GM19438 (cell line): ENCODE results near the gene MYO18B.

Source experiments
- ATAC-seq: cut with Tn5 transposase; IDR thresholded peaks from one replicate; pipeline ENCODE4 v1.9.1; 2021; ENCODE audit warnings: low read depth; ENCODE audit not compliant: unreplicated experiment

MYO18B gene

GRCh38 chr22:25843660-25844405, 101.8 kb downstream of the MYO18B start:
- no peak for ATAC-seq

GRCh38 chr22:25844601-25845000, 102.6 kb downstream of the MYO18B start:
- ATAC-seq = no peak

- no peak for ATAC-seq
Measured at GRCh38 chr22:25845985-25846745, 104.2 kb downstream of the MYO18B start.

GRCh38 chr22:25847451-25847850, 105.5 kb downstream of the MYO18B start:
- ATAC-seq = no peak

- ATAC-seq = no peak
Measured at GRCh38 chr22:25848954-25849353, 107.0 kb downstream of the MYO18B start.

GRCh38 chr22:25849522-25849921, 107.5 kb downstream of the MYO18B start:
- no peak for ATAC-seq

GRCh38 chr22:25852223-25852622, 110.2 kb downstream of the MYO18B start:
- no peak for ATAC-seq

- ATAC-seq = no peak
Measured at GRCh38 chr22:25853078-25853477, 111.1 kb downstream of the MYO18B start.

- no peak for ATAC-seq
Measured at GRCh38 chr22:25853501-25854284, 111.7 kb downstream of the MYO18B start.

- no peak for ATAC-seq
Measured at GRCh38 chr22:25869771-25870170, 127.8 kb downstream of the MYO18B start.

GRCh38 chr22:25874327-25874726, 132.3 kb downstream of the MYO18B start:
- ATAC-seq = no peak

GRCh38 chr22:25875461-25875860, 133.5 kb downstream of the MYO18B start:
- ATAC-seq = no peak

GRCh38 chr22:25876871-25877270, 134.9 kb downstream of the MYO18B start:
- no peak for ATAC-seq

- no peak for ATAC-seq
Measured at GRCh38 chr22:25878933-25879332, 136.9 kb downstream of the MYO18B start.

GRCh38 chr22:25880524-25880923, 138.5 kb downstream of the MYO18B start:
- ATAC-seq = no peak

- no peak for ATAC-seq
Measured at GRCh38 chr22:25881210-25881755, 139.3 kb downstream of the MYO18B start.

- no peak for ATAC-seq
Measured at GRCh38 chr22:25882360-25882759, 140.4 kb downstream of the MYO18B start.

GRCh38 chr22:25883482-25884033, 141.6 kb downstream of the MYO18B start:
- ATAC-seq = no peak

GRCh38 chr22:25884121-25884520, 142.1 kb downstream of the MYO18B start:
- no peak for ATAC-seq

GRCh38 chr22:25888399-25889054, 146.5 kb downstream of the MYO18B start:
- no peak for ATAC-seq
